Measurements from ENCODE around the gene MAGEA12. TPM values are rescaled to one million over a fixed set of nuclear protein-coding genes. Genes with fewer than 3 reads are reported as not detected.
"Not testable (repeated sequence)": the region's sequence is repeated elsewhere in the genome, so short reads cannot be mapped to it uniquely, and the experiment has no call there.

MAGEA12 gene
- total RNA-seq, 1 donor, result not detected

DNA sequence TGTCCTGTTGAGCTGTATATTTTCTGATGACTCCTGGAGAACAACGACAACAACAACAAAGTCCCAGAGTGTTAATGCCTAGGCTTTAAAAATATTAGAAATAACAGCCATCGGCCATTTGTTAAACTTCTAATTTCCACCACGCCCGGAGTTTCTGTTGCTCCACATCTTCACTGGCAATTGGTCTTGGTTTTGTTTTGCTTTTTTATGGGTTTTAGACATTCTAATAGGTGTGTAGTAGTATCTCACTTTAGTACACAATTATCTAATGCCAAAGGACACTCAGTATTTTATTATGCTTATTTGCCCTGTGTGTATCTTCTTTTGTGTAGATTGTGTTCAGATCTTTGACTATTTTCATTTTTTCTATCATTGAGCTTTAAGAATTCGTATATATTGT lies 5.0 kb downstream of the MAGEA12 start:
- H3K36me3 ChIP-seq (ENCODE audit: insufficient read depth, low read length), result no peaks in the 10 kb centered on the region
- no peak overlapping the region for H3K4me3 ChIP-seq (ENCODE audit: insufficient read depth, low read length)

DNA sequence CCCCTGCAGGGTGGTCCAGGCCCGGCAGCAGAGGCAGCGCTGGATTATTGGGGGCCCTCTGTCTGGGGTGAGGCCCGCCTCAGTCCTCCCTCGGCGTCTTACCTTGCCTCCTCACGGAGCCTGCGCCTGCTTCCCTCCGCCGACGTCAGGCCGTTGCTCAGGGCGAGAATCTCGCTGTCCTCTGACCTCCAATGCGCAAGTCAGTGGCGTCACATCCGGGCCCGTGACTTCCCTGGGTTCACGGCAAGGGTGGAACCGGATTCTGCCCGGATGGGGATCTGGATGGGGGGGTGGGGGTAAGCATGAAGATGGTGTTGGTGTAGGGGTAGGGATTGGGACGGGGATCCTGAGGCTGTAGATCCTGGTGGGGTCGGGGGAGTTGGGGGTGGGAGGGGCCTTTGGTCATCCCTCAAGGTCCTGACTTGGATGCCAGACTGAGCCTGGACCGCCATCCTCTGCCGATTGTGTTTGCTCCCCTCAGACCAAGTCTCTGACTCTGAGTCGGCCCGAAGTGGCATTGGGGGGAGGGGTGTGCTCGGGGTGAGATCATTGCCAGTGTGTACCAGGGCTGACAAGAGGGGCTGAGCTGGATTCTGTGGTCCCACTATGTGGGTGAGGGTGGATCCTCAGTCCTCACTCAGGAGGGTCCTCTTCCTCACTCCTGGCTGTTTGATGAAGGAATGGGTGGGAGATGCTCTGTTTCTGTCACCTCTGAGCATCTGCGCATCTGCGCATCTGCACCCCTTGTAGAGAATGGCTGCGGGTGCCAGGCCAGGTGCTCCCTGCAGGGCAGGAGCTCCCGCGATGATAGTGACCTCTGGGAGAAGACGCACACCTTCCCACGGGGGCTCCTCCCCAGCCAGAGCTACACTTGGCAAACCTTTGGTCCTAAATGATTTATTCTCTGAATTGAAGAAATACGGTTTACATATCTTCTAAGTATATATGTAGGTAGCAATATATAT lies 20.4 kb downstream of the MAGEA12 start, which contains the start of gene MAGEA2:
TSS of gene MAGEA2 (minus strand) at position 157 of the 965 bp plus-strand sequence. CDS start 2,479 bp downstream, outside the sequence.
- H3K79me2 ChIP-seq (ENCODE audit: insufficient read depth, low read length); H3K27ac ChIP-seq (ENCODE audit: low read depth, low read length); H3K36me3 ChIP-seq (ENCODE audit: insufficient read depth, low read length); DNase-seq (ENCODE audit: insufficient read length, low spot score, missing footprints); H3K9me3 ChIP-seq (ENCODE audit: low read depth, low read length); H3K4me3 ChIP-seq (ENCODE audit: insufficient read depth, low read length); H3K27me3 ChIP-seq (ENCODE audit: insufficient read depth, low read length); H2AFZ ChIP-seq (ENCODE audit: low read length); H4K20me1 ChIP-seq (ENCODE audit: insufficient read depth, low read length); H3K4me2 ChIP-seq (ENCODE audit: insufficient read depth, low read length); H3K4me1 ChIP-seq (ENCODE audit: insufficient read depth, low read length): not testable (repeated sequence)

More for the DNA sequence above, 5.0 kb downstream of the MAGEA12 start:
- peak; percentile 32 for DNase-seq (ENCODE audit: insufficient read length, low spot score, missing footprints)
- no peaks in the 10 kb centered on the region for H3K9me3 ChIP-seq (ENCODE audit: low read depth, low read length)
- TF ChIP-seq, protein P1, sequence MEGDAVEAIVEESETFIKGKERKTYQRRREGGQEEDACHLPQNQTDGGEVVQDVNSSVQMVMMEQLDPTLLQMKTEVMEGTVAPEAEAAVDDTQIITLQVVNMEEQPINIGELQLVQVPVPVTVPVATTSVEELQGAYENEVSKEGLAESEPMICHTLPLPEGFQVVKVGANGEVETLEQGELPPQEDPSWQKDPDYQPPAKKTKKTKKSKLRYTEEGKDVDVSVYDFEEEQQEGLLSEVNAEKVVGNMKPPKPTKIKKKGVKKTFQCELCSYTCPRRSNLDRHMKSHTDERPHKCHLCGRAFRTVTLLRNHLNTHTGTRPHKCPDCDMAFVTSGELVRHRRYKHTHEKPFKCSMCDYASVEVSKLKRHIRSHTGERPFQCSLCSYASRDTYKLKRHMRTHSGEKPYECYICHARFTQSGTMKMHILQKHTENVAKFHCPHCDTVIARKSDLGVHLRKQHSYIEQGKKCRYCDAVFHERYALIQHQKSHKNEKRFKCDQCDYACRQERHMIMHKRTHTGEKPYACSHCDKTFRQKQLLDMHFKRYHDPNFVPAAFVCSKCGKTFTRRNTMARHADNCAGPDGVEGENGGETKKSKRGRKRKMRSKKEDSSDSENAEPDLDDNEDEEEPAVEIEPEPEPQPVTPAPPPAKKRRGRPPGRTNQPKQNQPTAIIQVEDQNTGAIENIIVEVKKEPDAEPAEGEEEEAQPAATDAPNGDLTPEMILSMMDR (IDR thresholded peaks at IDR 0.05; ENCODE audit: extremely low read depth, low read depth, low read length), result no peak
- H3K27ac ChIP-seq (ENCODE audit: low read depth, low read length), result no peak overlapping the region
- H3K4me1 ChIP-seq (ENCODE audit: insufficient read depth, low read length), result no peaks in the 10 kb centered on the region
- no peaks in the 10 kb centered on the region for H4K20me1 ChIP-seq (ENCODE audit: insufficient read depth, low read length)
- H3K4me2 ChIP-seq (ENCODE audit: insufficient read depth, low read length), result no peak overlapping the region
- H3K79me2 ChIP-seq (ENCODE audit: insufficient read depth, low read length), result no peaks in the 10 kb centered on the region
- no peak overlapping the region for H2AFZ ChIP-seq (ENCODE audit: low read length)
- no peaks in the 10 kb centered on the region for H3K27me3 ChIP-seq (ENCODE audit: insufficient read depth, low read length)

DNA sequence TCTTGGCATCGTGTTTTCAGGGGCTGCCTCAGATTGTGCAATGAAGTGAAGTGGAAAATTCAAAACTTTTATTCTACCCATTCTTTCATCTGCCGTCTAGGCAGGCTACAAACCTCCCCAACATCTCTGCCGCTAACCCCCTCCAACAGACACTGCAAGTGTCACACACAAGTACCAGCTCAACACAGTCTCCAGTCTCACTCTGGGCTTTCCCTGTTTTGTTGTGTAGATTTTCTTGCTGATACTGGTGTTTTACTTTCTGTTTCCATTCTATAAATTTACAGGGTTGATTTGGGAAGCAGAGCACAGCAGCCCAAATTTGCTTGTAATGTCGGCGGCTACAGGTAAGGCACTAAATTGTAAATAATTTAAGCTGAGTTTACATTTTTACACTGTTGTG lies 21.3 kb downstream of the MAGEA12 start:
- H3K4me2 ChIP-seq (ENCODE audit: insufficient read depth, low read length); H3K27me3 ChIP-seq (ENCODE audit: insufficient read depth, low read length): not testable (repeated sequence)

DNA sequence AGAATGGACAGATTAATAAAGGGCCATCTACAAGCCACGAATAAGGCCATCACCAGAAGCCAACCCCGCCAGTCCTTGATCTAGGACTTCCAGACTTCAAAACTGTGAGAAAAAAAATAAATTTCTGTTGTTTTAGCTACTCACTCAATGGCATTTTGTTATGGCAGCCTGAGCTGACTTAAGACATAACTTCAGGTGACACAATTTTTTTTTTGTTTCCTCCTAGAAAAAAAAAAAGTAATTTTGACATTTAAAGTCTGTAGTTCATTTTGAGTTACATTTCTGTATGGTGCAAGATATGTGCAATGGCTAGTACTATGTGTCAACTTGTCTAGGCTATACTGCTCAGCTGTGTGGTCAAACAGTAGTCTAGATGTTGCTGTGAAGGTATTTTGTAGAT lies 25.4 kb downstream of the MAGEA12 start, which contains the start of gene CSAG3:
TSS of gene CSAG3 (plus strand) at position 301 of the 400 bp plus-strand sequence.
- H3K27me3 ChIP-seq (ENCODE audit: insufficient read depth, low read length); H3K4me2 ChIP-seq (ENCODE audit: insufficient read depth, low read length); H3K4me3 ChIP-seq (ENCODE audit: insufficient read depth, low read length); H3K79me2 ChIP-seq (ENCODE audit: insufficient read depth, low read length); H3K36me3 ChIP-seq (ENCODE audit: insufficient read depth, low read length); DNase-seq (ENCODE audit: insufficient read length, low spot score, missing footprints); H2AFZ ChIP-seq (ENCODE audit: low read length); H3K4me1 ChIP-seq (ENCODE audit: insufficient read depth, low read length); H3K9me3 ChIP-seq (ENCODE audit: low read depth, low read length); H4K20me1 ChIP-seq (ENCODE audit: insufficient read depth, low read length); H3K27ac ChIP-seq (ENCODE audit: low read depth, low read length): not testable (repeated sequence)

More for the DNA sequence above, 21.3 kb downstream of the MAGEA12 start:
- not testable (repeated sequence) for H3K9me3 ChIP-seq (ENCODE audit: low read depth, low read length); H2AFZ ChIP-seq (ENCODE audit: low read length); H3K36me3 ChIP-seq (ENCODE audit: insufficient read depth, low read length); DNase-seq (ENCODE audit: insufficient read length, low spot score, missing footprints); H3K4me3 ChIP-seq (ENCODE audit: insufficient read depth, low read length); H3K27ac ChIP-seq (ENCODE audit: low read depth, low read length); H3K4me1 ChIP-seq (ENCODE audit: insufficient read depth, low read length); H4K20me1 ChIP-seq (ENCODE audit: insufficient read depth, low read length); H3K79me2 ChIP-seq (ENCODE audit: insufficient read depth, low read length)

DNA sequence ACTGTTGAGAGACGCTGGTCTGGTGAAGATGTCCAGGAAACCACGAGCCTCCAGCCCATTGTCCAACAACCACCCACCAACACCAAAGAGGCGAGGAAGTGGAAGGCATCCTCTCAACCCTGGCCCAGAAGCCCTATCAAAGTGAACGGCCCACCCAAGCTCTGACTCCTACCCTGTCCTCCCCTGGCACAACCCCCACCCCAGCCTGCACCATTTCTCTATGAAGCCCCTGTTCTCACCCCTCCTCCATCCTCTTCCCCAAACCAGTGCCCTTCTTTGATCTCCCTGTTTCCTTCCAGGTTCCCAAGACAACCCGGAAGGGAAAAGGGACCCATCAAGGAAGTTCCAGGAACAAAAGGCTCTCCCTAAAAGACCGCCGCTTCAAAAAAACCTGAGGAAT lies 26.0 kb downstream of the MAGEA12 start:
- not testable (repeated sequence) for H4K20me1 ChIP-seq (ENCODE audit: insufficient read depth, low read length); H3K4me2 ChIP-seq (ENCODE audit: insufficient read depth, low read length); H3K27ac ChIP-seq (ENCODE audit: low read depth, low read length); H3K36me3 ChIP-seq (ENCODE audit: insufficient read depth, low read length); H3K79me2 ChIP-seq (ENCODE audit: insufficient read depth, low read length); H2AFZ ChIP-seq (ENCODE audit: low read length); H3K4me3 ChIP-seq (ENCODE audit: insufficient read depth, low read length); H3K27me3 ChIP-seq (ENCODE audit: insufficient read depth, low read length); DNase-seq (ENCODE audit: insufficient read length, low spot score, missing footprints); H3K4me1 ChIP-seq (ENCODE audit: insufficient read depth, low read length); H3K9me3 ChIP-seq (ENCODE audit: low read depth, low read length)

DNA sequence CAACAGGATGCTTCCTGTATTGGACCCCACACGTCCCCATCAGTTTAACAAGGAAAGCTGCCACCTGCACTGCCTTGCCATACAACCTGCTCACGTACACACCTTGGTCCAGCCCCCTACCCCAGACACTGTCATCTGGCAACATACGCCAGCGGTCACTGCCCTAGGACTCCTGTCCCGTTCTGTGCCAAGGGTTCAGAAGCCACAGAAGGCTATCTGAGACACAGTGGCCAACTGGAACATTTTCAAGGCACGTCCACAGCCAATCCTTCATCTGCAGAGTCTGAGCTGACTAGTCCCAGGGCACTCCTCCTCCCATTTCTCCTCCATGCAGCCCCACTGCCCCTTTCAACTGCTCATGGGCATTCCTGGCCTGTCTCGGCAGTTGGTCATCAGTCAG lies 28.0 kb downstream of the MAGEA12 start:
- H2AFZ ChIP-seq (ENCODE audit: low read length); H4K20me1 ChIP-seq (ENCODE audit: insufficient read depth, low read length); H3K9me3 ChIP-seq (ENCODE audit: low read depth, low read length); H3K36me3 ChIP-seq (ENCODE audit: insufficient read depth, low read length); H3K79me2 ChIP-seq (ENCODE audit: insufficient read depth, low read length); DNase-seq (ENCODE audit: insufficient read length, low spot score, missing footprints); H3K27me3 ChIP-seq (ENCODE audit: insufficient read depth, low read length); H3K4me1 ChIP-seq (ENCODE audit: insufficient read depth, low read length); H3K4me3 ChIP-seq (ENCODE audit: insufficient read depth, low read length); H3K4me2 ChIP-seq (ENCODE audit: insufficient read depth, low read length); H3K27ac ChIP-seq (ENCODE audit: low read depth, low read length): not testable (repeated sequence)

DNA sequence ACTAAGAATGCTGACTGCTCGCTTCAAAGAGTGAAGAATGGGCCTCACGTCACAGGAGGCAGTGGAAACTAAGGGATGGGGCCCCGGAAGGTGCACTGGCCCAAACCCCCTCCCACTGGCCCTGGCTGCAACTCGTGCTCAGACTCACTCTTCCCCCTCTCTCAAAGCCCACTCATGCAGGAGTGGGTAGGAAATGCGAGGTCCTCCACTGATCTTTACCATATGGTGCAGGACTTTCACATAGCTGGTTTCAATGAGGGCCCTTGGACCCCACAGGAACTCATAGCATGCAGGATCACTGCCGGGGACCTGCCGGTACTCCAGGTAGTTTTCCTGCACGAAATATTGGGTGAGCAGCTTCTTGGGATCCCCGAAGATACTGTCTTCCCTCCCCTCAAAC lies 33.0 kb downstream of the MAGEA12 start:
- H3K9me3 ChIP-seq (ENCODE audit: low read depth, low read length); H2AFZ ChIP-seq (ENCODE audit: low read length); H3K4me2 ChIP-seq (ENCODE audit: insufficient read depth, low read length); H3K27me3 ChIP-seq (ENCODE audit: insufficient read depth, low read length); H4K20me1 ChIP-seq (ENCODE audit: insufficient read depth, low read length); H3K4me1 ChIP-seq (ENCODE audit: insufficient read depth, low read length); H3K27ac ChIP-seq (ENCODE audit: low read depth, low read length); H3K79me2 ChIP-seq (ENCODE audit: insufficient read depth, low read length); DNase-seq (ENCODE audit: insufficient read length, low spot score, missing footprints); H3K4me3 ChIP-seq (ENCODE audit: insufficient read depth, low read length); H3K36me3 ChIP-seq (ENCODE audit: insufficient read depth, low read length): not testable (repeated sequence)

DNA sequence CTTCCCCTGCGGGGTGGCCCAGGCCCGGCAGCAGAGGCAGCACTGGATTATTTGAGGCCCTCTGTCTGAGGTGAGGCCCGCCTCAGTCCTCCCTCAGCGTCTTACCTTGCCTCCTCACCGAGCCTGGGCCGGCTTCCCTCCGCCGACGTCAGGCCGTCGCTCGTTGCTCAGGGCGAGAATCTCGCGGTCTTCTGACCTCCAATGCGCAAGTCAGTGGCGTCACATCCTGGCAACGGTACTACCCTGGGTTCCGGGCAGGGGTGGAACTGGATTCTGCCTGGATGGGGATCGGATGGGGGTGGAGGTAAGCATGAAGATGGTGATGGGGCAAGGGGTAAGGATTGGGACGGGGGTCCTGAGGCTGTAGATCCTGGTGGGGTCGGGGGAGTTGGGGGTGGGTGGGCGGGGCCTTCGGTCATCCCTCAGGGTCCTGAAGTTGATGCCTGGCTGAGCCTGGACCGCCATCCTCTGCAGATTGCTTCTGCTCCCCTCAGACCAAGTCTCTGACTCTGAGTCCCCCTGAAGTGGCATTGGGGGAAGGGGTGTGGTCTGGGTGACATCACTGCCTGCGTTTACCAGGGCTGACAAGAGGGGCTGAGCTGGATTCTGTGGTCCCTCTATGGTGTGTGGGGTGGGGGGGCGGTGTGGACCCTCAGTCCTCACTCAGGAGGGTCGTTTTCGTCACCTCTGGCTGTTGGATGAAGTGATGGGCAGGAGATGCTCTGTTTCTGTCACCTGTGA lies 36.2 kb downstream of the MAGEA12 start, which contains the start of gene MAGEA6:
TSS of gene MAGEA6 (minus strand) at position 141 of the 741 bp plus-strand sequence. CDS start 2,039 bp downstream, outside the sequence.
- not testable (repeated sequence) for H3K4me2 ChIP-seq (ENCODE audit: insufficient read depth, low read length); H3K27me3 ChIP-seq (ENCODE audit: insufficient read depth, low read length); H3K4me1 ChIP-seq (ENCODE audit: insufficient read depth, low read length); DNase-seq (ENCODE audit: insufficient read length, low spot score, missing footprints); H2AFZ ChIP-seq (ENCODE audit: low read length); H4K20me1 ChIP-seq (ENCODE audit: insufficient read depth, low read length); H3K27ac ChIP-seq (ENCODE audit: low read depth, low read length); H3K36me3 ChIP-seq (ENCODE audit: insufficient read depth, low read length); H3K79me2 ChIP-seq (ENCODE audit: insufficient read depth, low read length); H3K9me3 ChIP-seq (ENCODE audit: low read depth, low read length); H3K4me3 ChIP-seq (ENCODE audit: insufficient read depth, low read length)
